Nephron (organoid): ENCODE data around the gene NSRP1.
A peak's percentile ranks its signal among the peaks of the same experiment; 100 is the strongest.
"Not testable (repeated sequence)": the region's sequence is repeated elsewhere in the genome, so short reads cannot be mapped to it uniquely, and the experiment has no call there.

Source experiments
- H3K27ac Mint-ChIP-seq, 3 experiments: 2 replicates each; pipeline ENCODE4 v1.8.0; 2020; ENCODE audit warnings: mixed read lengths in 3 of 3, mild to moderate bottlenecking in 2 of 3, moderate library complexity in 1 of 3
- H3K27me3 Mint-ChIP-seq: 2 replicates; pipeline ENCODE4 v1.8.0; 2021; ENCODE audit warnings: low read depth, mild to moderate bottlenecking, moderate library complexity, mixed read lengths
- H3K36me3 Mint-ChIP-seq: 2 replicates; pipeline ENCODE4 v1.8.0; 2020; ENCODE audit warnings: low read depth, mixed read lengths
- H3K4me1 Mint-ChIP-seq: 2 replicates; pipeline ENCODE4 v1.8.0; 2020; ENCODE audit warnings: mixed read lengths
- H3K4me3 Mint-ChIP-seq, 3 experiments: 2 replicates each; pipeline ENCODE4 v1.8.0; 2020; ENCODE audit warnings: mild to moderate bottlenecking in 3 of 3, mixed read lengths in 3 of 3, moderate library complexity in 2 of 3
- H3K9me3 Mint-ChIP-seq: 2 replicates; pipeline ENCODE4 v1.8.0; 2020; ENCODE audit warnings: mixed read lengths
- TF ChIP-seq, protein P1 (sequence below), 3 experiments: fragments of 200-600 bp; sonication (generic); IDR thresholded peaks; one replicate each; pipeline ENCODE4 v1.5.0; 2021; ENCODE audit warnings: antibody characterized with exemption in 3 of 3; ENCODE audit not compliant: unreplicated experiment in 3 of 3

Gene NSRP1

DNA sequence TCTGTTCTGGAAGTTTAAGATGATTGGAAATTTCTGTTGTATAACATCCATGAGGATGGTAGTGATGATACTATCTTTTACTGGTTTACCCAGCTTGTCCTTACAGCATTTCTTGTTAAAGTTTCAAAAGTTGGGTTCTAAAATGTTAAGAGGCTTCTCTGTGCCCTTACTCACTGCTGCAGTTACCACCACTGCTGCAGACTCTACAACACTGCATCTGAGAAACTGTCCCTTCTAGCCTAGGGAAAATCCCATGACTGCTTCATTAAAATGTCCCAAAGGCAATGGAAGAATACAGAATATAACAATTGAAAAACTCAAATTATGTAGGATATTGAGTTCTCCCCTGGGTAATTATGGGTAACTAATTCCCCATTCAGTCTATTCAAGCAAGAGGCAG, 3.8 kb upstream of the NSRP1 start:
- Mint-ChIP-seq H3K36me3 (no peaks in the 10 kb centered on the region), H3K27ac (no peak overlapping the region), H3K4me3 (no peak overlapping the region), H3K27me3 (no peaks in the 10 kb centered on the region), H3K4me1 (peaks cover 10% of the 10 kb centered on the region), H3K9me3 (no peaks in the 10 kb centered on the region)
- TF ChIP-seq, protein P1, sequence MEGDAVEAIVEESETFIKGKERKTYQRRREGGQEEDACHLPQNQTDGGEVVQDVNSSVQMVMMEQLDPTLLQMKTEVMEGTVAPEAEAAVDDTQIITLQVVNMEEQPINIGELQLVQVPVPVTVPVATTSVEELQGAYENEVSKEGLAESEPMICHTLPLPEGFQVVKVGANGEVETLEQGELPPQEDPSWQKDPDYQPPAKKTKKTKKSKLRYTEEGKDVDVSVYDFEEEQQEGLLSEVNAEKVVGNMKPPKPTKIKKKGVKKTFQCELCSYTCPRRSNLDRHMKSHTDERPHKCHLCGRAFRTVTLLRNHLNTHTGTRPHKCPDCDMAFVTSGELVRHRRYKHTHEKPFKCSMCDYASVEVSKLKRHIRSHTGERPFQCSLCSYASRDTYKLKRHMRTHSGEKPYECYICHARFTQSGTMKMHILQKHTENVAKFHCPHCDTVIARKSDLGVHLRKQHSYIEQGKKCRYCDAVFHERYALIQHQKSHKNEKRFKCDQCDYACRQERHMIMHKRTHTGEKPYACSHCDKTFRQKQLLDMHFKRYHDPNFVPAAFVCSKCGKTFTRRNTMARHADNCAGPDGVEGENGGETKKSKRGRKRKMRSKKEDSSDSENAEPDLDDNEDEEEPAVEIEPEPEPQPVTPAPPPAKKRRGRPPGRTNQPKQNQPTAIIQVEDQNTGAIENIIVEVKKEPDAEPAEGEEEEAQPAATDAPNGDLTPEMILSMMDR (IDR thresholded peaks at IDR 0.05; ENCODE audit: unreplicated experiment in 3 of 3): no peak

DNA sequence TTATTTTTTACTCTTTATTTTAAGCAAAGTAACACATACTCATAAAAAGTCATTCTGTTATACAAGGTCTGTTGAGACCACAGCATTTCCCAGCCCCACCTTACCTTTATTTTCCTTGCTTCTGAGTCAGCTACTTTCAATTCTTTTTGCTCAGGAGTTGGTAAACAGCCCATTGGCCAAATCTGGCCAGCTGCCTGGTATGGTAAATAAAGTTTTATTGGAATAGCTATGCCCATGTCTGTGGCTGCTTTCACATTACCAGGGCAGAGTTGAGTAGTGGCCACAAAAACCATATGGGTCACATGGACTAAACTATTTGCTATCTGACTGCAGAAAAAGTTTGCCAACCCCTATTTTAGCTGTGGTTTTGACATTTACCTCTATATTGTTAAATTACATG, 3.4 kb upstream of the NSRP1 start:
- Mint-ChIP-seq H3K27me3 (no peaks in the 10 kb centered on the region), H3K4me3 (no peak overlapping the region), H3K27ac (no peak overlapping the region), H3K36me3 (no peaks in the 10 kb centered on the region), H3K4me1 (peaks cover 15% of the 10 kb centered on the region), H3K9me3 (no peaks in the 10 kb centered on the region)
- TF ChIP-seq, protein P1 (IDR thresholded peaks at IDR 0.05; ENCODE audit: unreplicated experiment in 3 of 3): no peak

DNA sequence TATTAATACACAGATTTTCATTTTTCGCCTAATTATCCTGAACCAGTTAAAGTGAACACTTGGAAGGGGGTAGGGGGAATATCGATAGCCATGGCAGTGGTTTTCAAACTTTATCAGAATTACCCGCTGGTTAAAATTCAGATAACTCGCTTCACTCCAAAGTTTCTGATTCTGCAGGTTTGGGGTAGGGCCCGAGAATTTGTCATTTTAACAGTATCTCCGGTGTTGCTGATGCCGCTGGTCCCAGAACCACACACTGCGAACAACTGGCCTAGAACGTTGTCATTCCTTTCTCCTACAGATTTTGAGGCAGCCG, 313 bp upstream of the NSRP1 start:
- TF ChIP-seq, protein P1 (IDR thresholded peaks at IDR 0.05; ENCODE audit: unreplicated experiment in 3 of 3): no peak
- Mint-ChIP-seq H3K27me3 (no peaks in the 10 kb centered on the region), H3K27ac (peak overlapping the region; percentile 98 to 99 (median 99)), H3K4me3 (peak overlapping the region; percentile 97 to 98 (median 97)), H3K4me1 (peaks cover 26% of the 10 kb centered on the region), H3K36me3 (peaks cover 12% of the 10 kb centered on the region), H3K9me3 (no peaks in the 10 kb centered on the region)

DNA sequence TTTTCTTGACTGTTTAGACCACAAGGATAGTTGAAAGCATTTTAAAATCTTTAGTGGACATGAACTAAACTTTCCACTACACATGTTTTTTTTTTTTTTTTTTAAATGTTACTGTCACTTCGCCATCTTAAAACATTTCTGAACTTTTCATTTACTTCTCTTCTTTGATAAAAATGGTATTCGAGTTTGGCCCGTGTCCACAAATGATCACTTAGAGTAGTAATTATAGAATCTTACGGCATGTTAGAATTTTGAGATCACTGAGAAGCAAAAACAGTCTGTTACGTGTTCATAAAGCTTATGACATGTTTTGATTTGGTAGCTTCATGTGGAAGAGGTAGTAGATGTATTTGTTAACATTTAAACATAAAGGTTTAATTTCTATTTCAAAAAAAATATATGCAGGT, 1.1 kb downstream of the NSRP1 start:
- no peaks in the 10 kb centered on the region for H3K9me3 Mint-ChIP-seq
- peaks cover 18% of the 10 kb centered on the region for H3K36me3 Mint-ChIP-seq
- H3K4me1 Mint-ChIP-seq: peaks cover 26% of the 10 kb centered on the region
- H3K27me3 Mint-ChIP-seq: no peaks in the 10 kb centered on the region
- TF ChIP-seq, protein P1 (IDR thresholded peaks at IDR 0.05; ENCODE audit: unreplicated experiment in 3 of 3): no peak
- peak overlapping the region; percentile 97 to 98 (median 97) for H3K4me3 Mint-ChIP-seq
- H3K27ac Mint-ChIP-seq: peak overlapping the region; percentile 98 to 99 (median 99)

DNA sequence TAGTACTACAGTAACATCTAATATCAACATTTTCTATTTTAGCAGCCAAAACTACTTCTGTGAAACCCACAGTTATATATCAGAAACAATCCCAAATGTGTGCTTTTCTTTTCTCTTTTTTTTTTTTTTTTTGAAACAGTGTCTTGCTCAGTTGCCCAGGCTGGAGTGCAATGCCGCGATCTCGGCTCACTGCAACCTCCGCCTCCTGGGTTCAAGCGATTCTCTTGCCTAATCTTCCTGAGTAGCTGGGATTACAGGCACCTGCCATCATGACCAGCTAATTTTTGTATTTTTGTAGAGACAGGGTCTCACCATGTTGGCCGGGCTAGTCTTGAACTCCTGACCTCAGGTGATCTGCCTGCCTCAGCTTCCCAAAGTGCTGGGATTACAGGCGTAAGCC, 2.0 kb downstream of the NSRP1 start:
- Mint-ChIP-seq H3K4me3 (peak overlapping the region; percentile 97 to 98 (median 97)), H3K36me3 (peaks cover 18% of the 10 kb centered on the region), H3K4me1 (peaks cover 26% of the 10 kb centered on the region), H3K27ac (peak overlapping the region; percentile 98 to 99 (median 99))
- H3K9me3 Mint-ChIP-seq, H3K27me3 Mint-ChIP-seq: not testable (repeated sequence)

DNA sequence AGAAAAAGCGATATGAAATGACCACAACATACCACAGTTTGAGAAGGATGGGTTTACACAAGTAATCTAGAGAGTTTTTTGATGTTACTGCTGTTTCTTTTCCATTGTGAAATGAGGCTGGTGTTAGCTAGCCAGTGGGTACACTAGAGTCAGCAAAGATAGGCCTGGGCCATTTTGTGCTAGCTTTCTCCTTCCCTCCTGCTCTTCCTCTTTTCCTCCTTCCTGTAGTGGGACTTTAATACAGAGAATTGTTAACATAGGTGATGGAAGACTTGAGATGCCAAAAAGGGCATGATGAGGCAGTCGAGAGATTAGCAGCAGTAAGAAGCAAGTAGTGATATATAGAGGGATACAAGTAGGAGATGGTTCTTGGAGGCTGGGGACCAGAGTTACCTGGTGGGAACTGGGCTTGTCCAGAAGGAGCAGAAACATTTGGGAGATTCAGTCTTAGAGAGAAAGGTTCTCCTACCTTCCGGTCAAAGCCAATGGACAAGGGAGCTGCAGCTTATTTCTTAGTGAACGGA, 7.7 kb downstream of the NSRP1 start:
- Mint-ChIP-seq H3K36me3 (peaks cover 27% of the 10 kb centered on the region), H3K9me3 (no peaks in the 10 kb centered on the region), H3K4me3 (no peak overlapping the region), H3K4me1 (peaks cover 6% of the 10 kb centered on the region), H3K27me3 (no peaks in the 10 kb centered on the region), H3K27ac (no peak overlapping the region)
- TF ChIP-seq, protein P1 (IDR thresholded peaks at IDR 0.05; ENCODE audit: unreplicated experiment in 3 of 3): no peak
